BJ (cell line): ENCODE results near the gene ALDH1L1. TPM values are rescaled to one million over a fixed set of nuclear protein-coding genes. Genes with fewer than 3 reads are reported as not detected.
A peak's percentile ranks its signal among the peaks of the same experiment; 100 is the strongest.

Experiments used
- CTCF ChIA-PET: fragments of 350-600 bp; formaldehyde crosslinking; extraction: SDS; loops from one replicate; lab custom pipeline; 2021; ENCODE audit warnings: antibody characterized with exemption, inconsistent platforms; lab: Yijun Ruan, JAX
- POLR2A ChIA-PET: fragments of 300-600 bp; sonication (Branson Sonifier 250); formaldehyde crosslinking; extraction: SDS; loops from one replicate; lab custom pipeline; 2021; ENCODE audit warnings: antibody characterized with exemption; lab: Charles Lee
- DNase-seq: peaks from one replicate; pipeline ENCODE4 v3.0.0-alpha.2; 2011; ENCODE audit warnings: low read depth
- H3K27me3 ChIP-seq: 2 replicates; pipeline ENCODE4 v1.6.0; 2011; ENCODE audit warnings: low read length; ENCODE audit not compliant: control insufficient read depth, insufficient read depth
- H3K36me3 ChIP-seq: 2 replicates; pipeline ENCODE4 v1.5.1; 2011; ENCODE audit warnings: low read length; ENCODE audit not compliant: control insufficient read depth, insufficient read depth
- H3K4me3 ChIP-seq: 2 replicates; pipeline ENCODE4 v1.5.1; 2011; ENCODE audit warnings: low read depth, mild to moderate bottlenecking, control low read depth, low read length
- polyA plus RNA-seq: library from polyadenylated mRNA; depleted of rRNA; stranded (reverse); fragments of >200 nt; gene quantifications from 2 replicates; pipeline ENCODE4 v1.2.3, GENCODE V29; 2011
- TF ChIP-seq, protein P1 (sequence below): IDR thresholded peaks from 2 replicates; pipeline ENCODE4 v1.5.1; 2011; ENCODE audit warnings: low read depth, mild to moderate bottlenecking, control low read depth, inconsistent platforms, low read length, moderate library complexity; ENCODE audit not compliant: insufficient read depth

ALDH1L1 gene
- polyA plus RNA-seq, 1 experiment: 0.37 TPM

DNA sequence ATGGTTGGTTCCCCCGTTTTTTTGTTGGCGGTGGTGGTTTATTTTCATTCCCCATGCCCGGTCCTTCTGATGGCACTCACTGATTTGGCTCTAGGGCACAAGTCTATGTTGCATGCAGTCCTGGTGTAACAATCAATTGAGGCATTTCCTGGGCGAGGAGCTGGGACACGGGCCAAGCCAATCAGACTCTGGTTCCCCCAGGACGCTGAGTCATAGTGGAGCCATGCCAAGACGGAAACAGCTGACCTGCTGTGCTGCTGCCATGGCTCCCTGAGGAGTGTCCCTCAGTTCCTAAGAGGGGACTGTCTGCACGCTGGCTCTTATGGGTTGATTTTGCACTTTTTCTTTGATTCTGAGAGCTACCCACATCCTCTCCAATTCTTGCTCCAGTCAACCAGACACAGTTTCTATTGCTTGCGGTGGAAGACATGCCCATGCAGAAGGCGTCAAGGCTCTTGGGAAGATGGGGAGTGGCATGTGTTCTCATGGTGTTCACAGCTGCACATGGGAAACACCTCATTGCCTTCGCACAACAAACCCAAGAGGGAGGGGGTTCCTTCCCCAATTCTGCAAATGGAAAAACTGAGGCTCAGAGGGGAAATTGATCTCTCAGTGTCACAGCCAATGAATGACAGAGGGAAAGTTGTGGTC, 28.3 kb upstream of the ALDH1L1 start:
- TF ChIP-seq, protein P1, sequence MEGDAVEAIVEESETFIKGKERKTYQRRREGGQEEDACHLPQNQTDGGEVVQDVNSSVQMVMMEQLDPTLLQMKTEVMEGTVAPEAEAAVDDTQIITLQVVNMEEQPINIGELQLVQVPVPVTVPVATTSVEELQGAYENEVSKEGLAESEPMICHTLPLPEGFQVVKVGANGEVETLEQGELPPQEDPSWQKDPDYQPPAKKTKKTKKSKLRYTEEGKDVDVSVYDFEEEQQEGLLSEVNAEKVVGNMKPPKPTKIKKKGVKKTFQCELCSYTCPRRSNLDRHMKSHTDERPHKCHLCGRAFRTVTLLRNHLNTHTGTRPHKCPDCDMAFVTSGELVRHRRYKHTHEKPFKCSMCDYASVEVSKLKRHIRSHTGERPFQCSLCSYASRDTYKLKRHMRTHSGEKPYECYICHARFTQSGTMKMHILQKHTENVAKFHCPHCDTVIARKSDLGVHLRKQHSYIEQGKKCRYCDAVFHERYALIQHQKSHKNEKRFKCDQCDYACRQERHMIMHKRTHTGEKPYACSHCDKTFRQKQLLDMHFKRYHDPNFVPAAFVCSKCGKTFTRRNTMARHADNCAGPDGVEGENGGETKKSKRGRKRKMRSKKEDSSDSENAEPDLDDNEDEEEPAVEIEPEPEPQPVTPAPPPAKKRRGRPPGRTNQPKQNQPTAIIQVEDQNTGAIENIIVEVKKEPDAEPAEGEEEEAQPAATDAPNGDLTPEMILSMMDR: no peak
- CTCF ChIA-PET: interaction anchor here (0.6 to 6.2 kb wide), 2 partner anchors 10 to 564 kb away, joined by 3 to 48 read pairs; no protein-coding TSS in a partner anchor
- POLR2A ChIA-PET: no interaction called here
- peak; percentile 51 for DNase-seq
- Histone ChIP-seq H3K4me3 (no peak overlapping the region), H3K27me3 (no peaks in the 10 kb centered on the region), H3K36me3 (no peaks in the 10 kb centered on the region)

DNA sequence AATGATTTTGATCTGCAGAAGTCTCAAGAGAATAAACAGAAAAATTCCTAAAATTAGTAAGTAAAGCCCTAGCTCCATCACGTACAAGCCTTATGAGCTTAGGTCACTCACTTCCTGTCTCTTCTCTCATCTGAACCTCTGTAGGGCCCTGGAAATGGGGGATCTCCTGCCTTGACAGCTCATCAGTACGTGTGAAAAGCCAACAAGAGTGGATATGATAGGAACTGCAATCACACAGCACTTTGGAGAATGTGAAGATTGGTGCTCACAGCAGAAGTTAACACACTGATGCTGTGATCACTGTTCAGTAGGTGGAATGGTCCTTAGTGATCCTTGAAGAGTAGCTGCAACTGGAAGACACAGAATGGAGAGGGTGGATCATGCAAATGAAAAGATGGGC, 27.8 kb upstream of the ALDH1L1 start:
- CTCF ChIA-PET: interaction anchor here (6.2 kb wide), 1 partner anchor 10 kb away, joined by 48 read pairs; no protein-coding TSS in a partner anchor
- no peak overlapping the region for H3K4me3 ChIP-seq
- DNase-seq: no peak
- POLR2A ChIA-PET: no interaction called here
- H3K27me3 ChIP-seq: no peaks in the 10 kb centered on the region
- H3K36me3 ChIP-seq: no peaks in the 10 kb centered on the region
- TF ChIP-seq, protein P1: no peak

DNA sequence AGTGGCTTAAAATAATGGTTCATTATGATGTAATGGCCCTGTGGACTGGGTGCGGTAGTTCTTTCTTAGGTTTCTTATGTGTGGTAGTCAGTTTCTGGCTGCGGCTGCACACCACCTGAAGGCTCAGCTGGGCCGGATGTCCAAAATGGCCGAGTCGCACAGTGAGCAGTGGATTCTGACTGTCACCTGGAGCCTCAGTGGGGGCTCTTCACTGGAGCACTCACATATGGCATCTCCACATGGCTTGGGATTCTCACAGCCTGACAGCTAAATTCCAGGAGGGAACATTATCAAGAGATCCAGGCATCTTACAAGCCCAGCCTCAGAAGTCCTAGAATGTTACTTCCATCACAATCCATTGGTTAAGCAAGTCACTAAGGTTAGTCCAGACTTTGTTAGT, 26.8 kb upstream of the ALDH1L1 start:
- Histone ChIP-seq H3K4me3 (no peak overlapping the region), H3K27me3 (no peaks in the 10 kb centered on the region), H3K36me3 (no peaks in the 10 kb centered on the region)
- TF ChIP-seq, protein P1: no peak
- POLR2A ChIA-PET: no interaction called here
- no peak for DNase-seq
- CTCF ChIA-PET: interaction anchor here (1.5 to 6.2 kb wide), 2 partner anchors 9 to 15 kb away, joined by 3 to 48 read pairs; no protein-coding TSS in a partner anchor

DNA sequence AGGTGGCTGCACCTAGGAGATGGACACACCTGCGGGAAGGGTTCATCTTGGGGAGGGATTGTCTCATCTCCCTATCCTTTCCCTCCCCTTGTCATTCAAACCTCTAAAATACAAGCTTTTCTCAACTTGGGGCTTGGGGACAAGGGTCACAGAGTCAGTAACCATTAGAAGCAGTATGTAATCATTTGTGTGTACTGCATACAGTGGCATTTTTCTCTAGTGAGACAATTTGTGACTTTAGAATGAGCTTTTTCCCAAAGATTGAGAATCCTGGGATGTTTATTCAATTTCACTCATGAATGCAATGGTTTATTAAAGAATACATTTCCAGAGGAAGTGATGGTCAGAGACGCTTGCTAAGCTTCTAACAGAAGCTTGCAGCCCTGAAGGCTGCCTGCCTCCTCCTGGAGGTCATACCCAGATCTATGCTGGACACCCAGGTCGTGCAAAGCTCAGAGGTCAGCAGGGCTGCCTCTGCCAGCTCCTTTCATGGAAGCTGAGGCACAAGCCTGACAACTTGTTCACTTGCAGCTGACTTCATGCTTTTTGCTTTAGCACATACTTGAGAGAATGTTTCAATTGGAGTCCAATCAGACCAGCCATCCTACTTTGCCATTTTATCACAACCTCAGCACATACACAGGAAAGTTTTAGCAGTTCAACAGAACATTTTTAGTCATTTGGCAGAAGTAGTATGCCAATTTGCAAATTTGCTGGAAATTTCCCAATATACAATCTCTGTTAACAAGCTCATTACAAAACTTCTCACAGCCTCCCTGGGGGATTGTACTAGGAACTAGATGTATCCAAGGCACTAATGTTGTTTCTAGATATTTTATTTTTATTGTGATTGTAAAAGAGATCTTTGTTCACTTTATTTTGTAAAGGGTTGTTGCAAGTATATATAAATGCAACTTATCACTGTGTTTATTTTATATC, 25.6 kb upstream of the ALDH1L1 start:
- Histone ChIP-seq H3K36me3 (no peaks in the 10 kb centered on the region), H3K27me3 (no peaks in the 10 kb centered on the region), H3K4me3 (no peak overlapping the region)
- TF ChIP-seq, protein P1: no peak
- no peak for DNase-seq
- ChIA-PET POLR2A (no interaction called here), CTCF (interaction anchor here (1.5 to 6.2 kb wide), 2 partner anchors 8 to 13 kb away, joined by 3 to 48 read pairs; no protein-coding TSS in a partner anchor)

DNA sequence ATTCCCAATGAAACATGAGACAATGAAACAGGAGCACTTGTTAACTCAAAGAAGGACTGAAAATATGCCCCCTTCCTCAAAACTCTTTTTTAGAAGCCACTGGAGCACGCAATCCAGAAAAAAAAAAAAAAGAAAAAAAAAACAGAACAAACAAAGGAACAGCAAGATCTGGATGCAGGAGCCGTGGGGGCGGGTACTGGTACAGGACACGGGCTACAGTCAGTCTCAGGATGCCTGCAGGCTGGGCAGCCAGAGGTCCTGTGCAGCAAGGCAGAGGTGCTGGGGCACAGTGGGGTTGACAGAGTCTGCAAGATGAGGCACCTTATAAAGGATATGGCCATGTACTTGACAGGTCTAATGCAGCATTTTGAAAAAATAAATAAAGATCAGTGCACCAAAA, 22.3 kb upstream of the ALDH1L1 start:
- Histone ChIP-seq H3K36me3 (no peaks in the 10 kb centered on the region), H3K27me3 (no peaks in the 10 kb centered on the region), H3K4me3 (no peak overlapping the region)
- CTCF ChIA-PET: no interaction called here
- TF ChIP-seq, protein P1: no peak
- no peak for DNase-seq
- POLR2A ChIA-PET: no interaction called here
